HEK293 (cell line): ENCODE measurements around the gene SCLT1.

Experiments
- CTCF ChIA-PET: fragments of 350-600 bp; formaldehyde crosslinking; extraction: SDS; loops from one replicate; lab custom pipeline; 2021; ENCODE audit warnings: antibody characterized with exemption; lab: Yijun Ruan, JAX
- POLR2A ChIA-PET: fragments of 300-600 bp; formaldehyde crosslinking; extraction: SDS; loops from one replicate; lab custom pipeline; 2020; ENCODE audit warnings: antibody characterized with exemption, inconsistent platforms; lab: Yijun Ruan, JAX
- H3K27ac ChIP-seq: fragments of 200-500 bp; sonication (Bioruptor generic); 2 replicates; pipeline ENCODE4 v1.5.1; 2014; ENCODE audit warnings: low read depth, low read length, control low read depth, inconsistent platforms; ENCODE audit errors: extremely low read depth
- H3K36me3 ChIP-seq, 2 experiments: fragments of 200-500 bp in 1 of 2; sonication (Bioruptor generic) in 1 of 2; 1 replicate in 1 of 2; 2 replicates in 1 of 2; pipeline ENCODE4 v1.5.1; 2014 to 2017; ENCODE audit warnings: inconsistent platforms in 2 of 2, low read length in 2 of 2; ENCODE audit not compliant: control insufficient read depth in 2 of 2, insufficient read depth in 1 of 2
- H3K4me1 ChIP-seq: fragments of 200-500 bp; sonication (Bioruptor generic); 2 replicates; pipeline ENCODE4 v1.5.1; 2014; ENCODE audit warnings: mild to moderate bottlenecking, low read length, inconsistent platforms; ENCODE audit not compliant: control insufficient read depth, insufficient read depth
- H3K4me3 ChIP-seq: 2 replicates; pipeline ENCODE4 v1.5.1; 2011; ENCODE audit warnings: low read depth, mild to moderate bottlenecking, control low read depth, low read length, moderate library complexity
- H3K9me3 ChIP-seq: fragments of 200-500 bp; sonication (Bioruptor generic); 2 replicates; pipeline ENCODE4 v1.5.1; 2014; ENCODE audit warnings: low read depth, low read length, inconsistent platforms; ENCODE audit not compliant: control insufficient read depth, insufficient read depth
- HOXC10 ChIP-seq: sonication (generic); formaldehyde crosslinking; IDR thresholded peaks from 2 replicates; pipeline ENCODE4 v1.8.1; 2023; ENCODE audit warnings: mild to moderate bottlenecking, missing genetic modification reagents
- INSM2 ChIP-seq: fragments of 450-650 bp; formaldehyde crosslinking; IDR thresholded peaks from 2 replicates; pipeline ENCODE4 v1.5.1; 2016; ENCODE audit warnings: missing biosample characterization, missing genetic modification characterization
- PRDM1 ChIP-seq: fragments of 450-650 bp; formaldehyde crosslinking; IDR thresholded peaks from 2 replicates; pipeline ENCODE4; 2016; ENCODE audit warnings: missing biosample characterization, missing genetic modification characterization
- PRDM10 ChIP-seq: fragments of 450-650 bp; formaldehyde crosslinking; IDR thresholded peaks from 2 replicates; pipeline ENCODE4 v1.5.1; 2016; ENCODE audit warnings: missing biosample characterization, missing genetic modification characterization
- PRDM2 ChIP-seq: fragments of 450-650 bp; formaldehyde crosslinking; IDR thresholded peaks from 2 replicates; pipeline ENCODE4 v1.5.1; 2016; ENCODE audit warnings: missing biosample characterization, missing genetic modification characterization, borderline replicate concordance
- SCRT1 ChIP-seq: fragments of 450-650 bp; formaldehyde crosslinking; IDR thresholded peaks from 2 replicates; pipeline ENCODE4 v1.5.1; 2016; ENCODE audit warnings: missing biosample characterization, missing genetic modification characterization, borderline replicate concordance
- SCRT2 ChIP-seq: fragments of 450-650 bp; formaldehyde crosslinking; IDR thresholded peaks from 2 replicates; pipeline ENCODE4 v1.5.1; 2016; ENCODE audit warnings: missing biosample characterization, missing genetic modification characterization
- YY2 ChIP-seq: fragments of 450-650 bp; formaldehyde crosslinking; IDR thresholded peaks from 2 replicates; pipeline ENCODE4 v1.5.1; 2016; ENCODE audit warnings: missing biosample characterization, missing genetic modification characterization
- ZBTB11 ChIP-seq: fragments of 450-650 bp; formaldehyde crosslinking; conservative IDR thresholded peaks from 2 replicates; pipeline ENCODE4 v1.5.1; 2016; ENCODE audit warnings: low read depth, missing biosample characterization, missing genetic modification characterization
- ZNF112 ChIP-seq: fragments of 450-650 bp; formaldehyde crosslinking; IDR thresholded peaks from 2 replicates; pipeline ENCODE4 v1.5.0; 2017; ENCODE audit warnings: missing biosample characterization, missing genetic modification characterization
- ZNF202 ChIP-seq: fragments of 450-650 bp; formaldehyde crosslinking; IDR thresholded peaks from 2 replicates; pipeline ENCODE4 v1.5.1; 2016; ENCODE audit warnings: missing biosample characterization, missing genetic modification characterization, borderline replicate concordance
- ZNF23 ChIP-seq: fragments of 450-650 bp; formaldehyde crosslinking; IDR thresholded peaks from 2 replicates; pipeline ENCODE4 v1.5.1; 2016; ENCODE audit warnings: missing biosample characterization, missing genetic modification characterization, borderline replicate concordance
- ZNF404 ChIP-seq: fragments of 450-650 bp; formaldehyde crosslinking; IDR thresholded peaks from 2 replicates; pipeline ENCODE4 v1.5.1; 2017; ENCODE audit warnings: missing biosample characterization, missing genetic modification characterization
- ZNF548 ChIP-seq: fragments of 450-650 bp; formaldehyde crosslinking; IDR thresholded peaks from 2 replicates; pipeline ENCODE4 v1.5.1; 2016; ENCODE audit warnings: missing biosample characterization, missing genetic modification characterization
- ZNF560 ChIP-seq: fragments of 450-650 bp; formaldehyde crosslinking; IDR thresholded peaks from 2 replicates; pipeline ENCODE4 v1.5.1; 2017; ENCODE audit warnings: missing biosample characterization, missing genetic modification characterization, borderline replicate concordance
- ZNF664 ChIP-seq: fragments of 450-650 bp; formaldehyde crosslinking; IDR thresholded peaks from 2 replicates; pipeline ENCODE4 v1.5.1; 2016; ENCODE audit warnings: missing biosample characterization, missing genetic modification characterization
- ZNF792 ChIP-seq: fragments of 450-650 bp; formaldehyde crosslinking; IDR thresholded peaks from 2 replicates; pipeline ENCODE4 v1.5.1; 2016; ENCODE audit warnings: missing biosample characterization, missing genetic modification characterization

SCLT1 gene

GRCh38 chr4:128868758-128869157, 224.6 kb downstream of the SCLT1 start:
- Histone ChIP-seq H3K4me3 (no peak overlapping the region), H3K4me1 (no peaks in the 10 kb centered on the region), H3K27ac (no peak overlapping the region), H3K36me3 (peaks cover 11 to 90% of the 10 kb centered on the region in 2 experiments), H3K9me3 (no peaks in the 10 kb centered on the region)
- POLR2A ChIA-PET, result no interaction called here
- CTCF ChIA-PET, result interaction anchor here (1.4 kb wide), 1 partner anchor 293 kb away, joined by 4 read pairs; no protein-coding TSS in a partner anchor
- TF ChIP-seq ZNF202 (no peak), ZNF664 (tag by site-specific recombination) (no peak), HOXC10 (no peak), ZNF548 (tag by site-specific recombination) (no peak), SCRT2 (peak; percentile 15; the same call in 1 of the 2 replicates), PRDM10 (tag by site-specific recombination) (no peak)

- H3K4me1 ChIP-seq, result no peaks in the 10 kb centered on the region
- no peak overlapping the region for H3K27ac ChIP-seq
- CTCF ChIA-PET, result no interaction called here
- peaks cover 11 to 91% of the 10 kb centered on the region in 2 experiments for H3K36me3 ChIP-seq
- TF ChIP-seq ZBTB11 (tag by site-specific recombination), result no peak
- TF ChIP-seq ZNF792 (tag by site-specific recombination), result no peak
- no peak for TF ChIP-seq ZNF112 (tag by site-specific recombination)
- no peak for TF ChIP-seq PRDM2 (tag by site-specific recombination)
- no peak for TF ChIP-seq ZNF560 (tag by site-specific recombination)
- no peak for TF ChIP-seq INSM2 (tag by site-specific recombination)
- TF ChIP-seq SCRT1 (tag by site-specific recombination), result no peak
- TF ChIP-seq ZNF404 (tag by site-specific recombination), result no peak
- no peak for TF ChIP-seq YY2 (tag by site-specific recombination)
- no peak for TF ChIP-seq ZNF23 (tag by site-specific recombination)
- no peak for TF ChIP-seq PRDM1 (tag by site-specific recombination)
- POLR2A ChIA-PET, result no interaction called here
- no peak overlapping the region for H3K4me3 ChIP-seq
- H3K9me3 ChIP-seq, result no peaks in the 10 kb centered on the region
Observed at GRCh38 chr4:128866691-128867090, 226.6 kb downstream of the SCLT1 start.
